Mucosa of rectum (tissue), 2 donors: Measurements from ENCODE around the gene PHYHIPL.

Source experiments
- H3K27ac ChIP-seq, 2 donors: one replicate each; pipeline ENCODE4 v1.7.0; 2013; ENCODE audit warnings: inconsistent platforms in 2 of 2, low read depth in 2 of 2, low read length in 2 of 2
- H3K27me3 ChIP-seq, 2 donors: one replicate each; pipeline ENCODE4 v1.7.0; 2013; ENCODE audit warnings: low read length in 2 of 2; ENCODE audit not compliant: control insufficient read depth in 2 of 2, insufficient read depth in 2 of 2
- H3K36me3 ChIP-seq, 2 donors: one replicate each; pipeline ENCODE4 v1.7.0; 2013; ENCODE audit warnings: low read length in 2 of 2; ENCODE audit not compliant: control insufficient read depth in 2 of 2, insufficient read depth in 2 of 2
- H3K4me1 ChIP-seq, 2 donors: one replicate each; pipeline ENCODE4 v1.7.0; 2013; ENCODE audit warnings: low read length in 2 of 2, mild to moderate bottlenecking in 1 of 2; ENCODE audit not compliant: control insufficient read depth in 2 of 2, insufficient read depth in 2 of 2
- H3K4me3 ChIP-seq, 2 donors: one replicate each; pipeline ENCODE4 v1.7.0; 2013; ENCODE audit warnings: low read length in 2 of 2
- H3K9ac ChIP-seq, 2 donors: one replicate each; pipeline ENCODE4 v1.7.0; 2013; ENCODE audit warnings: low read length in 2 of 2, low read depth in 1 of 2, mild to moderate bottlenecking in 1 of 2
- H3K9me3 ChIP-seq, 2 donors: one replicate each; pipeline ENCODE4 v1.7.0; 2013; ENCODE audit warnings: low read length in 2 of 2; ENCODE audit not compliant: control insufficient read depth in 2 of 2
- donor health status: healthy.
- donor health status: Normal muscosa, but diverticular disease.

Gene PHYHIPL

GRCh38 chr10:59244871-59245270, 68.4 kb downstream of the PHYHIPL start:
- Histone ChIP-seq H3K4me1 (no peaks in the 10 kb centered on the region), H3K36me3 (no peaks in the 10 kb centered on the region), H3K27me3 (no peaks in the 10 kb centered on the region), H3K27ac (no peak overlapping the region), H3K9ac (no peak overlapping the region), H3K9me3 (no peaks in the 10 kb centered on the region), H3K4me3 (no peak overlapping the region)

GRCh38 chr10:59245686-59246085, 69.2 kb downstream of the PHYHIPL start:
- Histone ChIP-seq H3K27me3 (no peaks in the 10 kb centered on the region), H3K4me3 (no peak overlapping the region), H3K9ac (no peak overlapping the region), H3K36me3 (no peaks in the 10 kb centered on the region), H3K27ac (no peak overlapping the region), H3K4me1 (no peaks in the 10 kb centered on the region), H3K9me3 (no peaks in the 10 kb centered on the region)

GRCh38 chr10:59252491-59252890, 76.0 kb downstream of the PHYHIPL start:
- no peaks in the 10 kb centered on the region for H3K36me3 ChIP-seq
- no peak overlapping the region for H3K9ac ChIP-seq
- H3K9me3 ChIP-seq = no peaks in the 10 kb centered on the region
- H3K4me3 ChIP-seq = no peak overlapping the region
- no peak overlapping the region for H3K27ac ChIP-seq
- H3K27me3 ChIP-seq = no peaks in the 10 kb centered on the region
- H3K4me1 ChIP-seq = no peaks in the 10 kb centered on the region

GRCh38 chr10:59255463-59255862, 79.0 kb downstream of the PHYHIPL start:
- no peaks in the 10 kb centered on the region for H3K36me3 ChIP-seq
- no peak overlapping the region for H3K4me3 ChIP-seq
- no peaks in the 10 kb centered on the region for H3K4me1 ChIP-seq
- no peak overlapping the region for H3K27ac ChIP-seq
- H3K9ac ChIP-seq = no peak overlapping the region
- H3K9me3 ChIP-seq = no peaks in the 10 kb centered on the region
- no peaks in the 10 kb centered on the region for H3K27me3 ChIP-seq

GRCh38 chr10:59257224-59257623, 80.8 kb downstream of the PHYHIPL start:
- Histone ChIP-seq H3K27ac (no peak overlapping the region), H3K36me3 (no peaks in the 10 kb centered on the region), H3K4me1 (no peaks in the 10 kb centered on the region), H3K9ac (no peak overlapping the region), H3K4me3 (no peak overlapping the region), H3K27me3 (no peaks in the 10 kb centered on the region), H3K9me3 (no peaks in the 10 kb centered on the region)

- Histone ChIP-seq H3K9me3 (no peaks in the 10 kb centered on the region), H3K9ac (no peak overlapping the region), H3K4me1 (no peaks in the 10 kb centered on the region), H3K36me3 (no peaks in the 10 kb centered on the region), H3K27ac (no peak overlapping the region), H3K27me3 (no peaks in the 10 kb centered on the region), H3K4me3 (no peak overlapping the region)
Observed at GRCh38 chr10:59258890-59259289, 82.4 kb downstream of the PHYHIPL start.

GRCh38 chr10:59265141-59265540, 88.7 kb downstream of the PHYHIPL start:
- H3K27ac ChIP-seq = no peak overlapping the region
- no peaks in the 10 kb centered on the region for H3K4me1 ChIP-seq
- no peak overlapping the region for H3K9ac ChIP-seq
- H3K9me3 ChIP-seq = no peaks in the 10 kb centered on the region
- H3K36me3 ChIP-seq = no peaks in the 10 kb centered on the region
- H3K27me3 ChIP-seq = no peaks in the 10 kb centered on the region
- H3K4me3 ChIP-seq = no peak overlapping the region

GRCh38 chr10:59266321-59266720, 89.9 kb downstream of the PHYHIPL start:
- Histone ChIP-seq H3K4me3 (no peak overlapping the region), H3K9me3 (no peaks in the 10 kb centered on the region), H3K27ac (no peak overlapping the region), H3K36me3 (no peaks in the 10 kb centered on the region), H3K27me3 (no peaks in the 10 kb centered on the region), H3K9ac (no peak overlapping the region), H3K4me1 (no peaks in the 10 kb centered on the region)

GRCh38 chr10:59268460-59268859, 92.0 kb downstream of the PHYHIPL start:
- Histone ChIP-seq H3K27me3 (no peaks in the 10 kb centered on the region), H3K27ac (no peak overlapping the region), H3K4me3 (no peak overlapping the region), H3K9ac (no peak overlapping the region), H3K9me3 (no peaks in the 10 kb centered on the region), H3K36me3 (no peaks in the 10 kb centered on the region), H3K4me1 (no peaks in the 10 kb centered on the region)

- H3K4me1 ChIP-seq = no peaks in the 10 kb centered on the region
- H3K9ac ChIP-seq = no peak overlapping the region
- H3K4me3 ChIP-seq = no peak overlapping the region
- no peak overlapping the region for H3K27ac ChIP-seq
- H3K9me3 ChIP-seq = no peaks in the 10 kb centered on the region
- H3K36me3 ChIP-seq = no peaks in the 10 kb centered on the region
- no peaks in the 10 kb centered on the region for H3K27me3 ChIP-seq
Observed at GRCh38 chr10:59269651-59270050, 93.2 kb downstream of the PHYHIPL start.

- Histone ChIP-seq H3K4me3 (no peak overlapping the region), H3K27ac (no peak overlapping the region), H3K4me1 (no peaks in the 10 kb centered on the region), H3K9me3 (no peaks in the 10 kb centered on the region), H3K9ac (no peak overlapping the region), H3K27me3 (no peaks in the 10 kb centered on the region), H3K36me3 (no peaks in the 10 kb centered on the region)
Observed at GRCh38 chr10:59270492-59270891, 94.0 kb downstream of the PHYHIPL start.
